Measurements from ENCODE around the gene WEE2.

WEE2 gene

Small RNAs within 50 kb of the gene (small RNA-seq; reads per million reads assigned to genes)
- gene RNU1-82P = 0 reads per million in 2 experiments

All from SK-N-DZ (cell line).